ENCODE data around the gene NFIX.

The NFIX gene

DNA sequence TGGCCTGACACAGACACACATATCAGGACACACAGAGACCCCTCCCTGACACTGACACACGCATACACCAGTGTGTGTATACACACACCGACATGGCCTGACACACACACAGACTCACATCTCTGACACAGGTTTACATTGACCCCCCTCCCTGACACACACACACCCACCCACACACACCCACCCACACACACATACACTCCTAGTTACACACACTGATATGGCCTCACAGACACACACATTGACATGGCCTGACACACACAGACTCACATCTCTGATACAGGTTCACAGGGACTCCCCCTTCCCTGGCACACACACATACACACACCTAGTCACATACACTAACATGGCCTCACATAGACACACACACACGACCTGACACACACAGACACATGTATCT, 4.4 kb upstream of the NFIX start:
- Histone ChIP-seq H3K4me1 (ENCODE audit: insufficient read depth, low read length) (no peaks in the 10 kb centered on the region), H3K36me3 (ENCODE audit: insufficient read depth, low read length) (no peaks in the 10 kb centered on the region), H3K9me3 (ENCODE audit: control insufficient read depth, insufficient read depth, low read length) (no peaks in the 10 kb centered on the region), H3K9ac (ENCODE audit: low read depth, low read length) (no peak overlapping the region)

DNA sequence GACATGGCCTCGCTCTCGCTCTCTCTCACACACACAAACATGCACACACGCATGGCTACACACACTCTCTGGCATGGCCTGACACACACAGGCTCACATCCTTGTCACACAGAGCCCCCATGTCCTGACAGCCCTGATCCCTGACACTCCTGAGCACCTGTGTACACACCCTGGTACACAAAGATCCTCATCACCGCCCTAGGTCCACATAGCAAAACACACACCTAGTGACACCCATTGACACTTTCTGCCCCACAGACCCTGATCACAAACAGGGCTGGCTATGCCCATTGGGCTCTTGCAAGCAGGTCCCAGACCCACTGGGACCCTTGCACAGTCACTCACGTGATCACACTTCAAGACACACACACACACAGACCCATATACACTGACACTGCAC, 4.0 kb upstream of the NFIX start:
- Histone ChIP-seq H3K9me3 (ENCODE audit: control insufficient read depth, insufficient read depth, low read length) (no peaks in the 10 kb centered on the region), H3K36me3 (ENCODE audit: insufficient read depth, low read length) (no peaks in the 10 kb centered on the region), H3K4me1 (ENCODE audit: insufficient read depth, low read length) (no peaks in the 10 kb centered on the region), H3K9ac (ENCODE audit: low read depth, low read length) (no peak overlapping the region)

DNA sequence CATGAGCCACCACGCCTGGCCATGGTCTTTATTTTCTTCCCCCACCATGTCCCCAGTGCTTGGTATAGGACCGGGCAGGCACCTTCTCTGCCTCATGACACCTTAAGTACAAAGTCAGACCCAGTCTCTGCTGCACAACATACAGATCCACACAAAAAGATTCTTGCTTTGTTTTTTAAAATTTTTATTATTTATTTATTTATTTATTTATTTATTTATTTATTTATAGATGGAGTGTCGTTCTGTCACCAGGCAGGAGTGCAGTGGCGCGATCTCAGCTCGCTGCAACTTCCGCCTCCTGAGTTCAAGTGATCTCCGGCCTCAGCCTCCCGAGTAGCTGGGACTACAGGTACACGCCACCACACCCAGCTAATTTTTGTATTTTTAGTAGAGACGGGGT, 2.5 kb upstream of the NFIX start:
- no peak overlapping the region for H3K9ac ChIP-seq (ENCODE audit: low read depth, low read length)
- no peaks in the 10 kb centered on the region for H3K9me3 ChIP-seq (ENCODE audit: control insufficient read depth, insufficient read depth, low read length)
- no peaks in the 10 kb centered on the region for H3K4me1 ChIP-seq (ENCODE audit: insufficient read depth, low read length)
- no peaks in the 10 kb centered on the region for H3K36me3 ChIP-seq (ENCODE audit: insufficient read depth, low read length)

DNA sequence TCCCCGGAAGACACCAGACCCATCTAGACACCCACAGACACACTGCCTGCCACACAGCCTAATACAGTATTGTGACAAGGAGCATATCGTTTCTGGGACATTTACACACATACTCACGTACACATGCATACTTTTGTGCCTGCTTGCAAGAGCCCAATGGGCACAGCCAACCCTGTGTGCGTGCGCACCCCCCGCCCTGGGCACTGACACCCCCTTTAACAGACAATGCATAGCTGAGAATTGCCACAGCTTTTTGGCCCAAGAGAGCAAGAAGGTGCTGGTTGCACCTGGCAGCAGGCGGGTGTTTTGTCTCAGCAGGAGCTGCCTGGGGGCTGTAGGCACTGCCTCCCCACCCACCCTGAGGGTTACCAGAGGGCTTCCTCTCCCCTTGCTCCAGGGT, 1.7 kb upstream of the NFIX start:
- Histone ChIP-seq H3K9ac (ENCODE audit: low read depth, low read length) (no peak overlapping the region), H3K36me3 (ENCODE audit: insufficient read depth, low read length) (no peaks in the 10 kb centered on the region), H3K9me3 (ENCODE audit: control insufficient read depth, insufficient read depth, low read length) (no peaks in the 10 kb centered on the region), H3K4me1 (ENCODE audit: insufficient read depth, low read length) (no peaks in the 10 kb centered on the region)

DNA sequence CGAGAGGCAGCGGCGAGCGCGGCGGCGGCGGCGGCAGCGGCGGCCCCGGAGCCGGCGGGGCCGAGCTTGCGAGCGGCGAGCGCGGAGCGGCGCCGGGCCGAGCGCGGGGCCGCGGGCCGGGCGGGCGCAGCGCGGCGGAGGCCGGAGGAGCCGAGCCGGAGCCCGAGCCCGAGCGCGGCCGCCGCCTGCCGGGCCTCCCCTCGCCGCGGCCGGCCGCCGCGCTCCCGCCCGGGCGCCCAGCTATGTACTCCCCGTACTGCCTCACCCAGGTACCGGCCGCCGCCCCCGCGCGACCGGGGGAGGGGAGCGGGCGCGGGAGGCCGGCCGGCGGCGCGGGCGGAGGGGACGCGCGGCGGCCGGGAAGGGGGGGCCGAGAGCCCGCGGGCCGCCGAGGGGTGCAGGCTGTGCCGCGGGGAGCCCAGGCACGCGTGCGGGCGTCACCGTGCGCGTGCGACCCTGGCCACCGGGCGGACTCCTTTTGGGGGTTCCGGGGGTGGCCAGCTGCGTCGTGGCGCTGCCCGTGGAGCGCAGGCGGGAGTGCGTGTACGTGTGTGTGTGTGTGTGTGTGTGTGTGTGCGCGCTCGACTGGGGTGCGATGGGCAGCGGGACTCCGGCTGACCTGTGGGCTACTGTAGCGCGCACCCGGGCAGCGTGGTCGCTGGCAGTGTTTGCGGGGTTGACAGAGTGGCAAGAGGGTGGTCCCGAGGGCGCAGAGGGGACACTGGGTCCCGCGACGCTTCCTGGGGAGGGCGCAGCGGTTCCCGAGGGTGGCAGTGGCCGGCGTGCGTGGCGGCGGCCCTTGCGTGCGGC, 526 bp downstream of the NFIX start:
- no peaks in the 10 kb centered on the region for H3K36me3 ChIP-seq (ENCODE audit: insufficient read depth, low read length)
- H3K9ac ChIP-seq (ENCODE audit: low read depth, low read length), result peak overlapping the region; percentile 33; the same call in 1 of the 2 replicates
- H3K4me1 ChIP-seq (ENCODE audit: insufficient read depth, low read length), result no peaks in the 10 kb centered on the region
- no peaks in the 10 kb centered on the region for H3K9me3 ChIP-seq (ENCODE audit: control insufficient read depth, insufficient read depth, low read length)

DNA sequence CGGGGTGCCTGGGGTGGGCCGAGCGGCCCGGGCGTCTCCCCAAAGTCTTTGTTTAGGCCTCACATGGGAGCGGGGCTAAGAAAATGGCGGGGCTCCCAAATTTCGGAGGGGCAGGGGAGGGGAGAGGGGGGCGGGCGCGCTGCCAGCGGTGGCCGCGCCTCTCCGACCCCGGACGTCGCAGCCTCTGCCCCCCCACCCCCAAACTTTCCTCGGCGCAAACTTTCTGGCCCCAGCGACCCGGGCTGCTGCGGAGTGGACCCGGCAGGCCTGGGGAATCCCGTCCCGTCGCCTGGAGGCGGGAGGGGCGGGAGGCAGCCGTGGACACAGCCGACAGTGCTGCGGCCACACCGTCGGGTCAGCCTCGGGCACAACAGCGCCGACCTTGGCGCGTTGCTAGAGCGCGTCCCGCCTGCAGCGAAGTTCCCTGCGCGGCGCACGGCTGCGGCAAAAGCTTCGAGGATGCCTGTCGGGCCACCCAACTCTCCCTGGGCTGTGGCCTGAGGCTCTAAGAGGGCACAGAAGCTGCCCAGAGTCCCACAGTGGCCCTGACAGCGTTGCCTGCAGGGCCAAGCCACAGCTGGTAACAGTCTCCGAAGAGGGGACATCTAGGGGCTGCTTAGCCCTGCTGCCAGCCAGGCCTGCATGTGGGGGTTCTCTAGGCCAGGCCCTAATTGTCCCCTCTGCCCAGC, 1.3 kb downstream of the NFIX start:
- Histone ChIP-seq H3K9me3 (ENCODE audit: control insufficient read depth, insufficient read depth, low read length) (no peaks in the 10 kb centered on the region), H3K36me3 (ENCODE audit: insufficient read depth, low read length) (no peaks in the 10 kb centered on the region), H3K4me1 (ENCODE audit: insufficient read depth, low read length) (no peaks in the 10 kb centered on the region), H3K9ac (ENCODE audit: low read depth, low read length) (peak overlapping the region; percentile 33; the same call in 1 of the 2 replicates)

DNA sequence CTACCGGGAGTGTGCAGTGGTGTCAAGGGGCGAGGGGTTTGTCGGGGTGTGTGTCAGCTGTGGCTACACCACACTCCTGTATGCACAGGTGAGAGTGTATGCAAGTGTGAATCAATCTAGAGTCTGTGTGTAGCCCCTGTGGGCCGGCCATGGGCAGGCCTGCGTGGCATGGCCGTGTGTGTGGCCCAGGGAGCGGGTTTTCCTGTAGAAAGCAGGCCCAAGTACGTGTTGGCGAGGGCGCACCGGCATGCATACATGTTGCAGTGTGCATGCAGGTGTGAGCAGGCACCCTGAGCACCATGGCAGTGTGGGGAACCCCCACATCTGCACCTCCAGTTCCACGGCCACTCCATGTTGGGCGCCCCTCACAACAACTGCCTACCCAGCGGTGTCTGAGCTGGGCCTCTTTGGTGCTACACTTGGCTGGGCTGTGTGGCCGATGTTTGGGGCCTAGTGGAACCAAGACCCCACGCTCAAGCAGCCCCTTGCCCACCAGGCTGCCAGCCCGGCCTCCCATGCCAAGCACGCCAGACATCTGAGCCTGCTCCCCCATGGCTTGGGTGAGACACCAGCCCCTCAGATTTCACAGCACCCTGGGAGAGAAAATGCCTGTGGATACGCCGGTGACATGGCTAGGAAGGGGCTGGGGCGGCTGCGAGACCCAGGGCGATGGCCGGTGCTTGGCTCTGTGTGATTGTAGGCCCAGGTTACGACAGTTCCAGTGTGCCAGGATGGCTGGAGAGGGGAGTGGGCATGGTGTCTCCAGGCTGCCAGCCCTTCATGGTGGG, 2.1 kb downstream of the NFIX start:
- H3K36me3 ChIP-seq (ENCODE audit: insufficient read depth, low read length), result no peaks in the 10 kb centered on the region
- H3K4me1 ChIP-seq (ENCODE audit: insufficient read depth, low read length), result no peaks in the 10 kb centered on the region
- no peaks in the 10 kb centered on the region for H3K9me3 ChIP-seq (ENCODE audit: control insufficient read depth, insufficient read depth, low read length)
- no peak overlapping the region for H3K9ac ChIP-seq (ENCODE audit: low read depth, low read length)

DNA sequence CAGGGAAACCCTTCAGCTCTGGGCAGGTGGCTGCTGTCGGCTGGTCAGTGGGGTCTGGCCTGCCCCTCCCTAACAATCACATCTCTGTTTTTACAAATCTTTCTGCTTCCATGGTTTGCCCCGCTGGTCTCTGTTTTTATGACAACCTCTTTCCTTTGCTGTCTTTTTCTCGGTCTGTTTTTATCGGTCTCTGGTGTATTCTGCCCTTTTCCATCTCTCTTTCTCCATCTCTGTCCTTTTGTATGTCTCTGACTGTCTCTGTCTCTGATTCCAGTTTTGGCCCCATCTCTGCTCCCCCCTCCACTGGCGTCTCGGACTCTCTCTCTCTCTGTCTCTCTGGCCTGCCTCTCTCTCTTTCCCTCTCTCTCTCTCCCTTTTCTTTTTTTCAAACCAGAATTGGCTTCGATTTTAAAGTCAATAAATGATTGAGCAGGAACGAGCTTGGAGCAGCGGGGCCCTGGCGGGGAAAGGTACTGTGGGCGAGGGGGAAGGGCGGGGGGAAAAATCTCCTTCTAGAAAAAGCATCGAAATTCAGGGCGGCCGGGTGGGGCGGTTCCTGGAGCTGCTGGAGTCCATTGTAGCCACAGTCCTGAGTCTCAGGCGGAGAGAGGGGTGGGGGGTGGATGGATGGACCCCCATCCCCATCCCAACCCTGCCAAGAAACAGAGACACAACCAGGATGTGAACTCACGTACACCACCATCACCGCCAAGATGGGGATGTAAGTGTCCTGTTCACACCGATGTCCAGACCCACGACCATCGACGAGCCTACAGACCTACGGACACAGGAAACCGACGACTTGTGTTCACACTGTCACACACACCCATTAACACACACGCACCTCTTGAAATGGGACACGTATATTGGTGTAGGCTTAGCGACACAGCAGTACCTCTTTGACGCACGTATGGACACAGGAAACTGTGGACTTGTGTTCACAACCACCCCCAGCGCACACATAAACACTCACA, 3.0 kb downstream of the NFIX start:
- no peaks in the 10 kb centered on the region for H3K36me3 ChIP-seq (ENCODE audit: insufficient read depth, low read length)

DNA sequence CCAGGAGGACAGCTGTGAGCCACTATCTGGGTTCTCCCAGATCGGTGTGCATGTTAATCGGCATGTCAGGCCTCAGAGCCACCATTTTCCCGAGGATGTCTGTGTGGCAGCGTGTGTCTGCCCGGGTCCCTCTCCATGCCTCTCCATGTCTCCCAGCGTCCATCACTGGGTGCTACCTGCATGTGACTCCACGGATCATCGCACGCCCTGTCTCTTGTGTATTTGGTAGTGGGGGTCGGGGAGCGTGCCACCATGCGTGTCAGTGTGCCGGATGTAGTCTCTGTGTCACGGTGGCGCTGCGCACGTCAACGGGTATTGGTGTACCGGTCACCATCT, 5.9 kb downstream of the NFIX start:
- Histone ChIP-seq H3K9ac (ENCODE audit: low read depth, low read length) (no peak overlapping the region), H3K9me3 (ENCODE audit: control insufficient read depth, insufficient read depth, low read length) (no peaks in the 10 kb centered on the region), H3K4me1 (ENCODE audit: insufficient read depth, low read length) (no peaks in the 10 kb centered on the region), H3K36me3 (ENCODE audit: insufficient read depth, low read length) (no peaks in the 10 kb centered on the region)

More for the DNA sequence above, 3.0 kb downstream of the NFIX start:
- Histone ChIP-seq H3K4me1 (ENCODE audit: insufficient read depth, low read length) (no peaks in the 10 kb centered on the region), H3K9me3 (ENCODE audit: control insufficient read depth, insufficient read depth, low read length) (no peaks in the 10 kb centered on the region), H3K9ac (ENCODE audit: low read depth, low read length) (no peak overlapping the region)

DNA sequence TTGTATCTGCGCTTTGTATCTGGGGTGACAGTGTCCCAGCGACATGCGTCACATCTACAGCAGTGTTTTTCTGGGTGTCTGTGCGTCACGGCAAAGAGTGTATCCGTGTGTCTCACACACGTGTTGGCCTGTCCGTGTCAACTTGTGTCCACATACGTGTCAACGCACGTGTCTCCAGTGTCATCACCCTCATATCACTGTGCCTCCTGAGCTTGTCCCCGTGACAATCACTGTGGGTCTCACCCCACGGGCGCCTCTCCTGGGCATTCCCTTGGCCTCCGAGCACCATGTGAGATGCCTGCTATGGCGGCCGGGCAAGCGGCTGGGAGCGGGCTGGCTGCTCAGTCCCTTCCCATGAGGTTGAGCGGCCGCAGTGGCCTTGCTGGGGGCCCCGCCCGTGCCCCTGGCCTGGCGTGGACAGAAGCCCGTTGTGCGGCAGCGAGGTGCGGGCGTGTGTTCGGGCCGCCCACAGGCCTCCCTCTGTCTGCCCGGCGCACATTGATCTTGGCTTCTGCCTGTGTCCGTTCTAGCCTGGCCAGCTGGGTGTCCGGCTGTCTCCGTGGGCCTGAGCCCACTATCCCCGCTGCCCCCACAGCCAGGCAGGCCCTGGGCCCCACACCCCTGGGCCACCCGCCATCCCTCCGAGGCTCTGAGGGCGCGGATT, 6.4 kb downstream of the NFIX start:
- H3K4me1 ChIP-seq (ENCODE audit: insufficient read depth, low read length), result no peaks in the 10 kb centered on the region
- no peak overlapping the region for H3K9ac ChIP-seq (ENCODE audit: low read depth, low read length)
- no peaks in the 10 kb centered on the region for H3K9me3 ChIP-seq (ENCODE audit: control insufficient read depth, insufficient read depth, low read length)
- H3K36me3 ChIP-seq (ENCODE audit: insufficient read depth, low read length), result no peaks in the 10 kb centered on the region

DNA sequence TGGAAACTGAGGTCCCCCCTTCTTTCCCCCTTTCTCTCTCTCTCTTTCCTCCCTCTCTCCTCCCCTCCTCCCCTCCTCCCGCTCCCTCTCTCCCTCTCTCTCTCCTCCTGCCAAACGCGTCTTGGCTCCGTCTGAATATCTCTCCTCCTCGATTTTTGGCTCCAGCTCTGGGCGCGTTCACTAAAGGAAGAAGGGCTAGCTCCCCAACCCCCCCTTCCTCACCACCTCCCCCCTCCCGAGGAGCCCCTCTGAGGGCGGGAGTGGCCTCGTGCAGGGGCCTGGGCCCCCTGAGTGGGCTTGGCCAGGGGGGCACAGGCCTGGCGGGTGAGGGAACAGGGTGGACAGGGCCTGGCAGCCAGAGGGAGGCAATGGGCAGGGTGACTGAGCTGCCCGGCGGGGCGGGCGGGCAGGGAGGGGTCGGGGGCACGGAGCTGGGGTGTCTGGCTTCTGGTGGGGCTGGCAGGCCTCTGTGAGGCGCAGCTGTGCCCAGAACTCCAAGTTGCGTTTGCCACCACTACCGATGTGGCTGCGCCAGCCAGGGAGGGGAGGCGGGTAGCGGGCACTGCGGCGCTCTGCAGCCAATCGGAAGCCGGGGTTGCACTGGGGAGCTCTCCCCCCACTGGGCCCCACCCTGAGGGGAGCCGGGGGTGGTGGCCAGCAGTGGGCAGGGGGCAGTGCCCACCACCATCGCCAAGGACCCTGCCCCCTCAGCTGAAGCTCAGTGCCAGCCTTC, 7.1 kb downstream of the NFIX start:
- H3K9me3 ChIP-seq (ENCODE audit: control insufficient read depth, insufficient read depth, low read length), result no peaks in the 10 kb centered on the region
- H3K9ac ChIP-seq (ENCODE audit: low read depth, low read length), result no peak overlapping the region
- no peaks in the 10 kb centered on the region for H3K4me1 ChIP-seq (ENCODE audit: insufficient read depth, low read length)
- H3K36me3 ChIP-seq (ENCODE audit: insufficient read depth, low read length), result no peaks in the 10 kb centered on the region

DNA sequence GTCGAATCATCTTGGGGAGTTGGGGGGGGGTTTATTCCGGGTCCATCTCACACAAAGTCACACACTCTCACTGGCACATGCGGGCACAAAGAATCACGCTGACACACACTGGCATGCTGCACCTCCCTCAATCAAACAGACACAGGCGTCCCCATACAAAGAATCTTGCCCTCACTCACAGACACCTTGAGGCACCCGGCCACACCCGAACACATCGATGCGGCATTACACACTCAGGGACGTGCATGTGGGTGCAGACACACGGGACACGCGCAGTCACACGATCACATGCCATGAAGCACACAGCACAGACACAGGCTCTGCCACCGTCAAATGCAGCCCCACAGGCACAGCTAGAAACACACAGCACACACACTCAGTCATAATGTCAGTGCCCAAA, 7.8 kb downstream of the NFIX start:
- Histone ChIP-seq H3K9me3 (ENCODE audit: control insufficient read depth, insufficient read depth, low read length) (no peaks in the 10 kb centered on the region), H3K36me3 (ENCODE audit: insufficient read depth, low read length) (no peaks in the 10 kb centered on the region), H3K9ac (ENCODE audit: low read depth, low read length) (no peak overlapping the region), H3K4me1 (ENCODE audit: insufficient read depth, low read length) (no peaks in the 10 kb centered on the region)

DNA sequence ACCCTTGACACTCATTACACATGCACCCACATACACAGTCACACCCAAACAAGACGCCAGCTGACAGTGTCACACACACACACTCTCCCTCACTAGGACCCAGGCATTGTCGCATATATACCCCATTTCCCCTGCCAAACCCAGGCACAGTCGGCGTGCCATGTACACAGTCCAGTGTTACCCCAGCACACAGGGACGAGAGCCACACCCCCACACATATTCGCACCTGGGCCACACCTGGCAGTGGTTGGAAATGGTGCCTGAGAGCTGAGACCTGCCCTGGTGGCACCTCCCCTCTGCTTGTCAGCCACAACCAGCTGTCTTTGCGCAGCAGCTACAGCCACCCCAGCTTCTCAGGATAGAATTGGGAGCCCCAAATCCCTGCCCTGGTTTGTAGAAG, 9.0 kb downstream of the NFIX start:
- no peak overlapping the region for H3K9ac ChIP-seq (ENCODE audit: low read depth, low read length)
- H3K9me3 ChIP-seq (ENCODE audit: control insufficient read depth, insufficient read depth, low read length), result no peaks in the 10 kb centered on the region
- H3K4me1 ChIP-seq (ENCODE audit: insufficient read depth, low read length), result peaks cover under 1% of the 10 kb centered on the region; the same call in 1 of the 2 replicates
- no peaks in the 10 kb centered on the region for H3K36me3 ChIP-seq (ENCODE audit: insufficient read depth, low read length)
